HCT116 (cell line): ENCODE data around the gene ATG2B. TPM values are rescaled to one million over a fixed set of nuclear protein-coding genes. Genes with fewer than 3 reads are reported as not detected.

Experiments
- ATAC-seq: fragments of 200-7000 bp; cut with Tn5 transposase; 2 replicates; pipeline ENCODE4 v1.9.1; 2020; ENCODE audit warnings: mild to moderate bottlenecking, moderate library complexity
- BruUV-seq: library from RNA; stranded (reverse); fragments of 400-500 nt; replicated peaks from 2 replicates; lab custom pipeline; 2021; lab: Mats Ljungman, UMichigan
- CTCF ChIA-PET: fragments of 300-600 bp; sonication (Branson Sonifier 250); formaldehyde crosslinking; loops from one replicate; lab custom pipeline; 2021; ENCODE audit warnings: antibody characterized with exemption; lab: Charles Lee
- POLR2A ChIA-PET: fragments of 300-600, 350-600 bp; sonication (Branson Sonifier 250); formaldehyde crosslinking; loops from one replicate; lab custom pipeline; 2021; ENCODE audit warnings: antibody characterized with exemption; lab: Charles Lee
- RAD21 ChIA-PET, 2 experiments: fragments of 300-600 bp; sonication (Branson Sonifier 250); formaldehyde crosslinking; loops; one replicate each; lab custom pipeline; 2023; ENCODE audit warnings: low total read pairs in 2 of 2; ENCODE audit not compliant: uncharacterized antibody in 2 of 2, unreplicated experiment in 2 of 2, low non-redundant PET in 1 of 2; lab: Charles Lee
- DNase-seq: peaks from one replicate; pipeline ENCODE4 v3.0.0-alpha.2; 2010; ENCODE audit warnings: low read depth, low spot score
- H2AFZ ChIP-seq: fragments of 200-600 bp; shearing (Covaris generic), sonication (generic); 2 replicates; pipeline ENCODE4 v1.6.1; 2017; ENCODE audit warnings: low read depth, mixed run types, mixed read lengths, antibody characterized with exemption, low read length; ENCODE audit not compliant: poor library complexity, severe bottlenecking
- H3K27ac ChIP-seq: 2 replicates; pipeline ENCODE4 v1.5.1; 2012; ENCODE audit warnings: low read depth, low read length
- H3K27me3 ChIP-seq: fragments of 200-600 bp; sonication (generic); 2 replicates; pipeline ENCODE4 v1.6.1; 2016; ENCODE audit warnings: mixed run types, low read length, mixed read lengths; ENCODE audit not compliant: insufficient read depth
- H3K36me3 ChIP-seq, 2 experiments: fragments of 200-500 bp in 1 of 2; fragments of 200-600 bp in 1 of 2; sonication (Bioruptor generic) in 1 of 2; sonication (generic) in 1 of 2; 2 replicates each; pipeline versions ENCODE4 v1.5.1 to v1.6.1; 2014 to 2016; ENCODE audit warnings: low read length in 2 of 2, inconsistent platforms in 1 of 2, mixed read lengths in 1 of 2, mixed run types in 1 of 2; ENCODE audit not compliant: insufficient read depth in 2 of 2, control insufficient read depth in 1 of 2
- H3K4me1 ChIP-seq, 2 experiments: fragments of 200-600 bp in 1 of 2; sonication (generic) in 1 of 2; 2 replicates each; pipeline versions ENCODE4 v1.5.1 to v1.6.1; 2012 to 2017; ENCODE audit warnings: low read length in 2 of 2, inconsistent platforms in 1 of 2, mild to moderate bottlenecking in 1 of 2, mixed read lengths in 1 of 2, mixed run types in 1 of 2, moderate library complexity in 1 of 2; ENCODE audit not compliant: insufficient read depth in 2 of 2, control insufficient read depth in 1 of 2
- H3K4me2 ChIP-seq: fragments of 200-600 bp; sonication (generic); 2 replicates; pipeline ENCODE4 v1.6.1; 2017; ENCODE audit warnings: mixed run types, low read length, mixed read lengths
- H3K4me3 ChIP-seq, 2 experiments: fragments of 200-600 bp in 1 of 2; sonication (generic) in 1 of 2; replicated peaks in 1 of 2; 2 replicates each; pipeline ENCODE4 v1.5.1; 2011 to 2016; ENCODE audit warnings: low read length in 2 of 2, control low read depth in 1 of 2, low read depth in 1 of 2, mild to moderate bottlenecking in 1 of 2, mixed read lengths in 1 of 2, mixed run types in 1 of 2
- H3K79me2 ChIP-seq: fragments of 200-600 bp; sonication (generic); 2 replicates; pipeline ENCODE4 v1.6.1; 2017; ENCODE audit warnings: mild to moderate bottlenecking, mixed run types, low read length, moderate library complexity, mixed read lengths; ENCODE audit not compliant: insufficient read depth
- H3K9ac ChIP-seq: fragments of 200-600 bp; sonication (generic); 2 replicates; pipeline ENCODE4 v1.6.1; 2016; ENCODE audit warnings: low read length, mixed read lengths
- H3K9me2 ChIP-seq: fragments of 200-600 bp; sonication (generic), shearing (Covaris generic); 2 replicates; pipeline ENCODE4 v1.6.1; 2017; ENCODE audit warnings: mixed run types, mild to moderate bottlenecking, moderate library complexity; ENCODE audit not compliant: insufficient read depth
- H3K9me3 ChIP-seq, 2 experiments: fragments of 200-500 bp in 1 of 2; fragments of 200-600 bp in 1 of 2; sonication (Bioruptor generic) in 1 of 2; sonication (generic) in 1 of 2; 2 replicates each; pipeline ENCODE4 v1.6.1; 2014 to 2017; ENCODE audit warnings: low read length in 2 of 2, mixed read lengths in 2 of 2, inconsistent platforms in 1 of 2, low read depth in 1 of 2, mild to moderate bottlenecking in 1 of 2, mixed run types in 1 of 2, moderate library complexity in 1 of 2; ENCODE audit not compliant: control insufficient read depth in 1 of 2, insufficient read depth in 1 of 2
- H4K20me1 ChIP-seq: fragments of 200-600 bp; sonication (generic), shearing (Covaris generic); 2 replicates; pipeline ENCODE4 v1.6.1; 2017; ENCODE audit warnings: mixed run types, mild to moderate bottlenecking, moderate library complexity; ENCODE audit not compliant: insufficient read depth
- ATF3 ChIP-seq: IDR thresholded peaks from 2 replicates; pipeline ENCODE4 v1.6.1; 2012
- CBX3 ChIP-seq: IDR thresholded peaks from 2 replicates; pipeline ENCODE4 v1.6.1; 2012; ENCODE audit warnings: low read depth
- CTCF ChIP-seq, 3 experiments: fragments of 200-600 bp in 1 of 3; sonication (generic) in 1 of 3; IDR thresholded peaks in 2 of 3; conservative IDR thresholded peaks in 1 of 3; 2 replicates each; pipeline ENCODE4 v1.5.1; 2012 to 2017; ENCODE audit warnings: low read depth in 2 of 3, low read length in 2 of 3, antibody characterized with exemption in 1 of 3, borderline replicate concordance in 1 of 3, control low read depth in 1 of 3, mild to moderate bottlenecking in 1 of 3, mixed read lengths in 1 of 3, mixed run types in 1 of 3, moderate library complexity in 1 of 3; ENCODE audit not compliant: insufficient read depth in 1 of 3
- EGR1 ChIP-seq: IDR thresholded peaks from 2 replicates; pipeline ENCODE4 v1.6.1; 2012; ENCODE audit warnings: low read depth
- EZH2 ChIP-seq: fragments of 200-600 bp; sonication (generic); IDR thresholded peaks from 2 replicates; pipeline ENCODE4 v1.6.1; 2017; ENCODE audit warnings: antibody characterized with exemption, mixed run types
- EZH2phosphoT487 ChIP-seq: fragments of 200-600 bp; IDR thresholded peaks from 2 replicates; pipeline ENCODE4 v1.6.1; 2018; ENCODE audit warnings: antibody characterized with exemption, borderline replicate concordance
- FOSL1 ChIP-seq: IDR thresholded peaks from 2 replicates; pipeline ENCODE4 v1.6.1; 2012; ENCODE audit warnings: low read depth
- MAX ChIP-seq: IDR thresholded peaks from 2 replicates; pipeline ENCODE4 v1.6.1; 2012
- POLR2AphosphoS5 ChIP-seq: IDR thresholded peaks from 2 replicates; pipeline ENCODE4 v1.6.1; 2011; ENCODE audit warnings: mild to moderate bottlenecking, low read depth, low read length, moderate library complexity
- SIN3A ChIP-seq: IDR thresholded peaks from 2 replicates; pipeline ENCODE4 v1.6.1; 2012; ENCODE audit warnings: low read depth
- SRF ChIP-seq: IDR thresholded peaks from 2 replicates; pipeline ENCODE4 v1.6.1; 2012; ENCODE audit warnings: low read depth
- TCF7L2 ChIP-seq: IDR thresholded peaks from 2 replicates; pipeline ENCODE4 v1.7.0; 2011; ENCODE audit warnings: borderline replicate concordance, inconsistent platforms; ENCODE audit not compliant: insufficient read depth, insufficient read length; ENCODE audit errors: extremely low read depth
- YY1 ChIP-seq: IDR thresholded peaks from 2 replicates; pipeline ENCODE4 v1.6.1; 2011; ENCODE audit warnings: low read length, low read depth, moderate library complexity, mild to moderate bottlenecking; ENCODE audit not compliant: insufficient replicate concordance; ENCODE audit errors: extremely low read depth
- ZBTB33 ChIP-seq: IDR thresholded peaks from 2 replicates; pipeline ENCODE4 v1.6.1; 2011; ENCODE audit warnings: mild to moderate bottlenecking, low read length, moderate library complexity; ENCODE audit not compliant: insufficient replicate concordance; ENCODE audit errors: extremely low read depth
- ZFX ChIP-seq: fragments of 450-650 bp; IDR thresholded peaks from 2 replicates; pipeline ENCODE4 v1.6.1; 2017
- ZNF274 ChIP-seq: fragments of 200-500 bp; sonication (Bioruptor generic); IDR thresholded peaks from 2 replicates; pipeline ENCODE4 v1.6.1; 2014; ENCODE audit warnings: mild to moderate bottlenecking, low read depth, low read length, inconsistent platforms
- intact Hi-C: fragments of 100-400 bp; cut with micrococcal nuclease; formaldehyde crosslinking; loops from 2 replicates; pipeline ENCODE4 v1.10.0; 2022
- total RNA-seq: library from RNA; stranded (reverse); gene quantifications from one replicate; pipeline ENCODE4 v1.2.1, GENCODE V29; 2021; ENCODE audit not compliant: unreplicated experiment

The ATG2B gene
- total RNA-seq, 1 experiment from 2014 or later = 6.4 TPM

- H3K27ac ChIP-seq = no peak overlapping the region
- no peak overlapping the region for H3K4me2 ChIP-seq
- ATAC-seq = no peak
- H3K9me2 ChIP-seq = no peaks in the 10 kb centered on the region
- no peaks in the 10 kb centered on the region for H3K36me3 ChIP-seq
- POLR2A ChIA-PET = no interaction called here
- no peak for DNase-seq
- no peaks in the 10 kb centered on the region for H3K27me3 ChIP-seq
- H3K4me3 ChIP-seq = no peak overlapping the region
- H3K4me1 ChIP-seq = no peaks in the 10 kb centered on the region
- TF ChIP-seq ZNF274 (no peak), SRF (no peak), CBX3 (no peak), ZBTB33 (no peak), EGR1 (no peak), YY1 (no peak), EZH2 (no peak)
- H2AFZ ChIP-seq = no peak overlapping the region
- RAD21 ChIA-PET = no interaction called here
- H3K9me3 ChIP-seq = no peaks in the 10 kb centered on the region
- H4K20me1 ChIP-seq = no peaks in the 10 kb centered on the region
- H3K79me2 ChIP-seq = no peaks in the 10 kb centered on the region
- BruUV-seq = no TSS peak
- no peak overlapping the region for H3K9ac ChIP-seq
- intact Hi-C loops = no loop called here
- CTCF ChIA-PET = no interaction called here
Measured at GRCh38 chr14:96324219-96324618, 38.9 kb downstream of the ATG2B start.

- DNase-seq = no peak
- CTCF ChIA-PET = no interaction called here
- no peak for TF ChIP-seq MAX
- no peak for TF ChIP-seq ZFX
- no peak for TF ChIP-seq EZH2phosphoT487
- TF ChIP-seq YY1 = no peak
- TF ChIP-seq FOSL1 = no peak
- no peak for TF ChIP-seq CTCF (IDR thresholded peaks at IDR 0.05 in 2 of 3, conservative IDR thresholded peaks at IDR 0.05 in 1 of 3; ENCODE audit: borderline replicate concordance in 1 of 3, insufficient read depth in 1 of 3, low read depth in 2 of 3, low read length in 2 of 3)
- no peak for TF ChIP-seq ZNF274
- no peak for TF ChIP-seq POLR2AphosphoS5
- TF ChIP-seq SIN3A = no peak
- no peak for TF ChIP-seq TCF7L2
- TF ChIP-seq ATF3 = no peak
Measured at GRCh38 chr14:96320605-96321004, 42.5 kb downstream of the ATG2B start.

More at GRCh38 chr14:96320605-96321004, 42.5 kb downstream of the ATG2B start:
- ChIA-PET POLR2A (no interaction called here), RAD21 (no interaction called here)
- BruUV-seq = no TSS peak
- no peaks in the 10 kb centered on the region for H3K9me2 ChIP-seq
- intact Hi-C loops = no loop called here
- no peaks in the 10 kb centered on the region for H3K27me3 ChIP-seq
- H3K36me3 ChIP-seq = no peaks in the 10 kb centered on the region
- no peaks in the 10 kb centered on the region for H3K9me3 ChIP-seq
- no peaks in the 10 kb centered on the region for H4K20me1 ChIP-seq
- H2AFZ ChIP-seq = no peak overlapping the region
- no peak overlapping the region for H3K4me2 ChIP-seq
- no peaks in the 10 kb centered on the region for H3K79me2 ChIP-seq
- no peak overlapping the region for H3K4me3 ChIP-seq
- no peak for ATAC-seq
- no peaks in the 10 kb centered on the region for H3K4me1 ChIP-seq
- no peak overlapping the region for H3K27ac ChIP-seq
- H3K9ac ChIP-seq = no peak overlapping the region
